Sigmoid colon (tissue), 3 donors: ENCODE measurements around the gene KIF5C.

Experiments used
- CTCF ChIP-seq, 4 experiments: fragments of 450-650 bp in 3 of 4; fragments of 200-600 bp in 1 of 4; IDR thresholded peaks; one replicate each; pipeline ENCODE4 v1.5.1; 2016 to 2019; ENCODE audit warnings: antibody characterized with exemption in 4 of 4, mild to moderate bottlenecking in 3 of 4, moderate library complexity in 2 of 4
- POLR2A ChIP-seq, 2 donors: fragments of 450-650 bp; IDR thresholded peaks; one replicate each; pipeline ENCODE4 v1.6.1; 2016; ENCODE audit warnings: antibody characterized with exemption in 2 of 2, mild to moderate bottlenecking in 2 of 2, moderate library complexity in 2 of 2

- TF ChIP-seq POLR2A (IDR thresholded peaks at IDR 0.05) (no peak), CTCF (IDR thresholded peaks at IDR 0.05) (no peak)
Observed at GRCh38 chr2:148887350-148888002, 12.4 kb downstream of the KIF5C start.
